ENCODE data around the gene SEC14L1.

- TF ChIP-seq CTCF (IDR thresholded peaks at IDR 0.05), result no peak
- TF ChIP-seq POLR2A (IDR thresholded peaks at IDR 0.05), result no peak
Observed at GRCh38 chr17:77214328-77214727, 73.6 kb downstream of the SEC14L1 start.
